GM19372 (cell line): ENCODE measurements around the gene LCN2.

ENCODE experiments used
- ATAC-seq: cut with Tn5 transposase; IDR thresholded peaks from one replicate; pipeline ENCODE4 v1.9.1; 2021; ENCODE audit warnings: mild to moderate bottlenecking, low read depth, moderate library complexity; ENCODE audit not compliant: unreplicated experiment

The LCN2 gene

DNA sequence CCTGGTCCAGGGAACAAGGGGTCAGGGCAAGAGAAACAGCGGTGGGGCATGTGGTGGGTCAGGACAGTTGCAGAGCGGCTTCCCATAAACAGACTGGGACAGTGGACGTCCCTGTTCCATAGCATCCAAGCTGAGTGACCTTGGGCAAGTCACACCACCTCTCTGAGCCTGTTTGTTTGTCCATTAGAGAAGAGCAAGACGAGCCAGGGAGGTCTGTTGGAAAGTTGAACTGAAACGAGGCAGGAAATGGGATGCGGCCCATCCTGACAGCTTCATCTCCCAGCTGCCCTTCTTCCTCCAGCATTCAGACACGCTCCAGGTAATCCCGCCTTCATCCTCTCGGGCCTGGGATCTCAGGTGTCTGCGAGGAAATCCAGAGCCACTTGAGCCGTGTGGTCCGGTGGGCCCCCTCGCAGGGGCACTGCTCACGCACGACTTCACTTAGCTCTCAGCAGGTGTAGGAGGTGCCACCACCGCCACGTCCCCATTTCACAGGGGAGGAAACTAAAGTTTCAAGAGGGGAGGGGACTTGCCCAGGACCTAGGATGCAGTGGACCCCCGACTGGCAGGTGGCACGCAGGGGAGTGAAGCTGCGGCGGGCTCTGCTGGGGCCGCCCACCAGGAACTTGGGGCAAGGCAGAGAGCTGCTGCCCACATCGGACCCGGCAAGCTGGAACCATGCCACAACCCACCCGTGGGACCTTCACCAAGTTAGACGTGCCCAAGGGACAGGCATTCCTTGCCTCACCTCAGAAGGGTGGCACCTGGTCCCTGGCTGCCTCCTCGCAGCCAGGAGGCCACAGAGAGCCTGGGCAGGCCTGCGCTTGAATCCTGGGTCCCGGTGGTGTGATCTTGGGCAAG lies 34.7 kb upstream of the LCN2 start:
- ATAC-seq: no peak

DNA sequence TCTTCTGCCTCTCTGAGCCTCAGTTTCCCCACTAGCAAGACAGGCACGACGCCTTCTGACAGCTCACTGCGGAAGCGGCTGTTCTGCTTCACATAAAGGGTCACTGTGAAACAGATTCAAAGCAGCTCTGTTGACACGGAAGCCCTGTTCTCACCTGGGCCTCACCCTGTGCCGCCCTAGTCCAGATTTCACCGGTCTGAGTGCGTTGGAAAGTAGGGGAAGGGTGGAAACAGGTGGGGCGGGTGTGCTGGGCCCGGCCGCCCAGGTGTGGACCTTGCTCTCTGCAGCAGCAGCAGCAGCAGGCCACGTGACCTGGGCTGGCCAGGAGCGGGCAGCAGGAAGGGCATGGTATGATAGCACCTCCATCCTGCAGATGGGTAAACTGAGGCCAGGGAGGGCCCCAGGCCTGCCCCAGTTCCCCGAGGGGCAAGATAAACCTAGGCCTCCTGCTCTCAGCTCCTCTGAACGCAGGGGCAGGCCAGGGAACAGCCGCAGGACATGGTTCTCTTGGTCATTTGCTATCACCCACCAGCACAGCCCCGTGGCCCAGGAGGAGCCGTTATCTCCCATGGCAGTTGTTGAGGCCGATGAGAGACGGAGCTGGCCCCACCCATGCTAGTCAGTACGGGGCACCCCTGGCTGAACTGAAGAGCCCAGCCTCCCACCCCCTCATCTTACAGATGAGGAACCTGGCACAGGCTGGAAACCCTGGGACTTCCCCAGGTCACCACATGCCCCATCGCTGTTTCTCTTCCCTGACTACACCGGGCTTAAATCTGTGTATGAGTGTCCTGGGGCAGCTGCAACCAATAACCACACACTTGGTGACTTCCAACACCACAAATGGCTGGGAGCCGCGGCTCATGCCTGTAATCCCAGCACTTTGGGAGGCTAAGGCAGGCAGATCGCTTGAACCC lies 33.8 kb upstream of the LCN2 start:
- no peak for ATAC-seq

DNA sequence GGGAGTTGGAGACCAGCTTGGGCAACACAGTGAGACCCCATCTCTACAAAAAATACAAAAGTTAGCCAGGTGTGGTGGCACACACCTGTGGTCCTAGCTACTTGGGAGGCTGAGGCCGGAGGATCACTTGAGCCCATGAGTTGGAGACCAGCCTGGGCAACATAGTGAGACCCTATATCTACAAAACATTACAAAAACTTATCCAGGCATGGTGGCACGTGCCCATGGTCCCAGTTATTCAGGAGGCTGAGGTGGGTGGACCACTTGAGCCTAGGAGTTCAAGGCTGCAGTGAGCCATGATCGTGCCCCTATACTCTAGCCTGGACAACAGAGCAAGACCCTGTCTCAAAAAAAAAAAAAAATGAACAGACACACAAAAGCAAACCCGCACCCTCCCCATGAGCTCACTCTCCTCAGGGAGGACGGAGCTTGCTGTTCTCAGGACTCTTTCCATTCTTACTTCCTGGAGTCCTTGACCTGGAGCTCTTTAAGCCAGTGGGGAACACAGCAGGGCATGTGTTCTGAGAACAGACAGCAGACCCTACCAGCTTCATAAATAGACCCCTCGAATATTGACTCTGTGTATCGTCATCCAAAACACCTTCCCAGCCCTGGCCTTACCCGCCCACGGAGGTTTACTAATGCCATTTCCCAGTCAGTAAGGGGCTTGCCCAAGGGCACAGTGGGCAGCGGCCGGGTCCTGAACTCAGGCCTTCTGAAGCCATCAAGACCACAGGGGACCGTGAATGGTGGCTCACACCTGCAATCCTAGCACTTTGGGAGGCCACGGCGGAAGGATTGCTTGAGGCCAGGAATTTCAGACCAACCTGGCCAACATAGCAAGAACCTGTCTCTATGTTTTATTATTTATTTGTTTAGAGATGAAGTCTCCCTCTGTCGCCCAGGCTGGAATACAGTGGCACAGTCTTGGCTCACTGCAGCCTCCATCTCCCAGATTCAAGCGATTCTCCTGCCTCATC lies 32.9 kb upstream of the LCN2 start:
- no peak for ATAC-seq

DNA sequence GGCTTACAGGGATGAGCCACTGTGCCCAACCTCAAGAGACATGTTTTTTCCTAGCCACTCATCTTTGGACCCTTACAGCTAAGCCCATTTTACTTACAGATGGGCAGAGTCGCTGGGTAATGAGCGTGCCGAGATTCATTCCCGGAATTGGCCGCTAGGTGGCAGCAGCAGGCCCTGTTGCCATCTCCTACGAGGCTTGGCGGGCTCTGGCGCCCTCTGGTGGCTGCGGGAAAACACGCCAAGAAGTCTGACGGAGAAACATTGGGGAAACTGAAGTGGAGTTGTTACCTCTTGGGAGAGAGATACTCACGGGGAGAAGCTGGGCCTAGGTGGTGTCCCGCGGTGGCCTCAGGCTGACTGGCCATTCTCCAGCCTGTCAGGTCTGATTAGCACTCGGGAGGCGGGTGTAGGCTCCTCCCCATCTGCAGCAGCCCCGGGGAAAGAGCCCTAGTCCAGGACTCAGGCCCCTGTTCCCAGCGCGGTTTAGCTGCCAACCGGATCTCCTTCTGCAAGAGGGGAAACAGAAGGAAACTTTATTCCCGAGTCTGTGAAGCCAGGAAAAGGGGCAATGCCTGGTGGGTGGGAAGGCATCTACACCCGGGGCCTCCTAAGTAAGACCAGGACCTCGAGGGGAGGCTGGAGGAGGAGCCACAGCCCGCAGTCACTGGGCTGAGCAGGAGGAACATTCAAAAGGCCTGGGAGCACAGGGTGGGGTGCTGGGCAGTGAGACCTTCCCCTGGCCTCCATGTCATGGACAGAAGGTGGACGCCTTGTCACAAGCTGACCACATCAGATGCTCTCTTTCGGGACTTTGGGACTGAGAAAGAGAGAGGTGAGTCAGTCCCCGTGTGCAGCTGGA lies 31.4 kb upstream of the LCN2 start:
- ATAC-seq: no peak

DNA sequence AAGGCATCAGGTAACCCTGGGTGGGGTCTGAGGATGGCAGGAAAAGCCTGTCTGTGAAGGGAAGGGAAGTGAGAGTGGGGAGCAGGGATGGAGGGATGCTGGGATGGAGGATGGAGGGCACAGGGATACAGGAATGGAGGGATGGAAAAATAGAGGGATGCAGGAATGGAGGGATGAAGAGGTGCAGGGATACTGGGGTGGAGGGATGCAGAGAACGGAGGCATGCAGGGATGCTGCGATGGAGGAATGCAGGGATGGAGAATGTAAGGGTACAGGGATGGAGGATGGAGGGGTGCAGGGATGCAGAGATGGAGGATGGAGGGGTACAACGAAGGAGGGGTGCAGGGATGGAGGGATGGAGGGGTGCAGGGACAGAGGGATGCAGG lies 30.8 kb upstream of the LCN2 start:
- no peak for ATAC-seq

DNA sequence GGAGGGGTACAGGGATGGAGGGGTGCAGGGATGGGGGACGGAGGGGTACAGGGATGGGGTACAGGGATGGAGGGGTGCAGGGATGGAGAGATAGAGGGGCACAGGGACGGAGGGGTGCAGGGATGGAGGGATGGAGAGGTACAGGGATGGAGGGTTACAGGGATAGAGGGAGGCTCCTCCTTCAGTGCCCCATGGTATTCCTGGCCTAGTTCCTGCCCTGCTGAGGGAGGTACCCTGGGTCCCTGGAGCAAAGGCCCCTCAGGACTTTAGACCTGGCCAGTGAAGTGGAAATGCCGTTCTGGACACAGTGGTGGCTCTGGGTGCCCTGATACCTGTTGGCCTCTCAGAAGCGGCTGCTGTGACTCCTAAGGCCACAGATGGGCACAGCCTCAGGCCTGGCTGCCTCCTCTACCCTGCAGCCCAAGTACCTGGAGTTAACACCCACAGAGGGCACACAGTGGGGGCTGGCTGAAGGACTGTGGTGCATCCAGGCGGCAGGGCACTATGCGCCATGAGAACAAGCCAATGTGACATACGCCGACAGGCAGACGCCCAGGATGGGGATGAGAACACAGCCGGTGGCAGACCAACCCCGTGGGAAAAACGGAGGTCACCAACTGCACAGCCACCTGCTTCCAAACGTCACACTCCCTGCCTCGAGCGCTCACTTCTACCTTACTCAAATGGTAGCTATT lies 30.1 kb upstream of the LCN2 start:
- ATAC-seq: no peak

DNA sequence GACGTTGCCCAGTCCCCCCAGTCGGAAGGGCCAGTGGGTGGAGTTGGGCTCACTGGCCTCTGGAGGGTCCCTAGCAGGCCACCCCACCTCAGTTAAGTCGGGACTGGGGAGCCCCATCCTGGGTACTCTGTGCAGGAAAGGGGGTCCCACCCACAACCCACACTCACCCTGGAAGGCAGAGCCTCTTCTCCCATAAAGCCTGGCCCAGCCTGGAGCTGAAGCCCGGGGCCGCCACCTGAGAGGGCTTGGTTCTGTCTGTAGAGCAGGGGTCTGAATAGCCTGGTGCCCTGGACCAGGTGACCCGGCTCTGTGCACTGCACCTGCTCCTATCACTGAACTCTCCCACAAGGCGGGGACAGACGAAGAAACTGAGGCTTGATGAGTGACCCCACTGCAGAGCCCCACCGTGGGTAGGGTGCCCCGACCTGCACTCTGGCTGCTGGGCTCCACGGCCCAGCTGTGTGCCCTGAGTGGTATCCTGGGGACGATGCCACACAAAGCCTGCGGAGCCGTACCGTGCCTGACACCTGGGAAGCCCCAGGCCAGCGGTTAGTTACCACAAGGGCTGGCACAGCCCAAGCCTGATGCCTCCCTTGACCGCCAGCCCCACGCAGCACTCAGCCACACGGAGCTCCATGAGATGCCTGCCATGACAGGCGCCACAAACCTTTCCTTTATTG lies 29.1 kb upstream of the LCN2 start:
- ATAC-seq: no peak

DNA sequence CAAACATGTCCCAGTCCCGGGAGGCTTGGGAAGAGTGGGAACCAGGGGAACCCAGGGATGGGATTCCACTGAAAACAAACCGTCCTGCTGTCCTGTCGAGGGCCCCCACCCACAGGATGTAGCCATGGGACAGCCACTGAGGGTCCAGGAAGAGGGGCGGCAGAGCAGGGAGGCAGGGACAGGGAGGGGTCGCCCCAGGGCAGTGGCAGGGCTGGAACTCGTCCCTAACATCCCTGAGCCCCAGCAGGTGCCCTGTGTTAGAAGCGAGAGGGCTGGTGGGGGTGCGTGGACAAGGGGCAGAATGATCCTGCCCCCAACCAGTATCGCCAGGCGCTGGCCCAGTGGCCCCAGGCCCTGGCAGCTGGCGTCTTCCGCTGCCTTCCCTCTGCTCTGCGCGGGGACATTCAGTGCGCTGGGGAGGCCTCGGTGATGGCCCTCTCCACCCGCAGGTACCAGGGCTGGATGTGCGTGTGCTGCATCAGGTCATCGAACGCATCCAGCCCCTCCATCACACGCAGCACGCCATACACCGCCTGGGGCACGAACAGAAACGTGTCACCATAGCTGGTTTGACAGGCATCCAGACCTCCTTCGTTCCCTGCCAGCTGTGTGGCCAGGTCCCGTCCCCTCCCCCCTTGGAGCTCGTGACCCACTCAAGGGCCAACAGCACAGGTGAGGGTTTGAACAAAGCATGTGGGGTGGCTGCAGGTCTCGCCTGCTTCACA lies 28.4 kb upstream of the LCN2 start:
- no peak for ATAC-seq

DNA sequence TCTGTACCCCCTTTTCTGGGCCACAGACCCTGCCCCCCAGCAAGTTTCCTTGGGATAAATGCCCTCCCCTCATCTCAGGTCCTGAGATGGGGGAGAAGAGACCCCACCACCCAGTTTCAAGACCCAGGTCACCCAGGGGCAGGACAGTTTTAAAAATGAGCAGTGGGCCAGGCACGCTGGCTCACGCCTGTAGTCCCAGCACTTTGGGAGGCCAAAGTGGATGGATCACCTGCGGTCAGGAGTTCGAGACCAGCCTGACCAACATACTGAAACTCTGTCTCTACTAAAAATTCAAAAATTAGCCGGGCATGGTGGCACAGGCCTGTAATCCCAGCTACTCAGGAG lies 27.8 kb upstream of the LCN2 start:
- ATAC-seq: no peak

DNA sequence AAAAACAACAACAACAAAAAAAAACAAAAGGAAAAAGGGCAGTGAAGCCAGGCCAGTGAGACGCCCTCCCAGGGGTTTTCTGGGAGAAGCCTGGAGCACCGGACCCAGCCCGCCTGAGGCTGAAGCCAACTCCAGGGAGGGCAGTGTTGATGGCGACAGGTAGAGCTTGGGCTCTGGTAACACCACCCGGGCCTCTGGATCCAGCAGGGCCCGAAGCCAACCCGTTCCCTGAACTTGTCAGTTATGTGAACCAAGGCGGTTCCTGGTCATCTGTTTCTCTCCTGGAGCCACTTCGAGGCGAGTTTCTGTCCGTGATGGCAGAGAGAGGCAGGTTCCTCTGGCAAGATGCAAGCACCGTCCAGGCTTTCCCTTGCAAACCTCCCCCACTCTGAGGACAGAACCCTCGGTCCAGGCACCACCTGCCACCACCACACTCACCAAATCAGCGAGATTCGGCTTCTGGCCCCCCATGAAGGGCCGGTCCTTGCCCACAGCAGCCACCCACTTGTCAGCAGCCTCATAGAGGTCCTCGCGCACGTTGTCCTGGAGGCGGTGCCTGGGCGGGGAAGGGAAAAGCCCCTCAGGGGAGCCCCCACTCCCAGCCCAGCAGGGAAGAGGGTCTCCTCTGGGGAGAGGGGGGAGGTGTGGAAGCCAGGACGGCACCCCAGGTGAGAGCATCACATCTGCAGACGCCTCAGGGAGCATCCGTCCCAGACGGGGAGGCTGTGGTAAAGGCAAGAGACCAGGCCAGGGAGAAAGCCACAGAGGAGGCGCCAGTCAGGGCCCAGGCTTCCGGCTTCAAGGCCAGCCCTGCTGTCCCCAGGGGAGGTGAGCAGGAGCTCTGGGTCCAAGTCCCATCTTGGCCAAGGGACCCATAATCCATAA lies 27.1 kb upstream of the LCN2 start:
- ATAC-seq: no peak

DNA sequence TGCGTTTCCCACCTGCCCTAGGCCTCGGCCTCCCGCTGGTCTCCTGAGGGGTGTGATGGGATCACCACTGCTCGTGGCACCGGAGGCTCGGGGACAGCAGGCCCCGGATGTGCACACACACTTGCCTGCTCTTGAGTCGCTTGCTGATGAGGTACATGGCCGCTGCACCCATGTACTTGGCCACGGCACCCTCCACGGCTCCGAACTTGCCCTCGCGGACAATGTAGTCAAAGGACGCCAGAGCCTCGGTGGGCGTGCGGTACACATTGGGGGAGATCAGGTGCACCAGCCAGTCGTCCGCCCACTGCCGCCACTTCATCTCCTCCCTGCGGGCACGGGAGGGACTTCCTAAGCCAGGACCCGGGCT lies 26.5 kb upstream of the LCN2 start:
- no peak for ATAC-seq

DNA sequence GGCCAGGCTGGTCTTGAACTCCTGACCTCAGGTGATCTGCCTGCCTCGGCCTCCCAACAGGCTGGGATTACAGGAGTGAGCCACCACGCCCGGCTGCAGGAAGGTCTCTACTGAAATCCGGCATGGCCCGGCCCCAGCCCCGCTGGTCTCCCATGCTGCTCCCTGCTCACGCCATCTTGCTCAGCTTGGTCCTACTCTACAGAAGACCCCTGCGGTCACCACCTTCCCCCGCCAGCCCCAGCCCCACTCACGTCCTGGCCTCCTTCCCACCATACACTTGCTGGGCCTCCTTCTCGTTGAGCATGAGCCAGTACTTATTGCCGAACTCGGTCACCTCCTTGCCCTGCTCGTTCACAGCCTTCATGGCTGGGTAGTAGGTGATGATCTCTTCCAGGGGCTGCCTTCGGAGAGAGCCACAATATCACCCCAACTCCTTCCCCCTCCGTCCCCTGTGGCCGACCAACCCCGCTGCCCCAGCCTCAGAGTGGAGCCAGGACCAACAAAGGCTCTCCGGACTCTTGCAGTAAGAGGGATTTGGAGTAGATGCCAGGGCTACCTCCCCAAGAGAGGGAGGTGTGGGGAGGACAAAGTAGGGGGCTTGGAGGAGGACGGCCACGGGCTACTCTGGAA lies 25.7 kb upstream of the LCN2 start:
- no peak for ATAC-seq

DNA sequence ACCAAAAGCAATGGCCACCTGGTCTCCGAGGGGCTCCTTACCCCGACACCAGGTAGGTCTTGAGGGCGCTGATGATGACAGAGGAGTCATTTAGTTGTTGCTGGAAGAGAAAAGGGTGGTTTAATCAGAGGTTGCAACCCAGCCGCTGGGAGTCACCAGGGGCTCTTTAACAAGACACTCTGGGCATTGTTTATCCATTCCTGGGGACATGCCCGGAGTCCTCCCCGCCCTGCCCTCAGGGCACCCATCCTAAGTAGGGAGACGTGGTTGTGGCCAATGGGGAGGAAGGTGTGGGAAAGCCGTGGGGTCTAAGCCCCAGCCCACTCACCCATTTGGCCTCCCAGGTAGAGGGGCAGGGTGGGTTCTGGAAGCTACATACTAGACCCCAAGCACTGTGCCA lies 24.8 kb upstream of the LCN2 start:
- ATAC-seq: no peak

DNA sequence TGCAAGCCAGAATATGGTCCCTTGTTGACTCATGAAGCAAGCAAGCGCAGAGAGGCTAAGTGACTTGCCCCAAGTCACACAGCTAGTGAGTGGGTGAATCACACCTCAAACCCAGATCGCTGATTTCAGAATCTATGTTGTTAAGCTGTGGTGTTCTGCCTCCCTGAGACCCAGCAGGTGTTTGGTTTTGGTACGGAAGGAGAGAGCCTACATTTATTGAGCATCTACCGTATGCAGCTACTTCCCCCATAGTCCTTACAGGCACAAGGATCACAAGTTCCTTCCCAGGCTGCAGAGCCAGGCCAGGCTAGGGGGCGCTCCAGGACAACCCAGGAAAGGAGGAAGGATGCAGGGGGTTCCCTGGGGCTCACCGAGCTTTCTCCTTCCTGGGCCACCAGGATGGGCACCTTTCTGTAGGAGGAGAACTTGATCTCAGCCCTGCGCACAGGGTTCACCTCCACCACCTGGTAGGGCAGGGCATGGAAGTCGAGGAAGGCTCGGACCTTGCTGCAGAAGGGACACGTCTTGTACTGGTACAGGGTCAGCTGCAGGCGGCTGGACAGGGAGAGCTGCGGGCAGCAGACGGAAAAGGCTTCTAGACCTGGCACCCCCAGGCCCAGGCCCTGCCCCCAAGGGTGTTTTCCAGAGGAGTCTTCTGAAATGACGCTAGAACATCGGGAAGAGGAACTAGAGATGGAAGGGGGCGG lies 24.2 kb upstream of the LCN2 start:
- ATAC-seq: no peak

DNA sequence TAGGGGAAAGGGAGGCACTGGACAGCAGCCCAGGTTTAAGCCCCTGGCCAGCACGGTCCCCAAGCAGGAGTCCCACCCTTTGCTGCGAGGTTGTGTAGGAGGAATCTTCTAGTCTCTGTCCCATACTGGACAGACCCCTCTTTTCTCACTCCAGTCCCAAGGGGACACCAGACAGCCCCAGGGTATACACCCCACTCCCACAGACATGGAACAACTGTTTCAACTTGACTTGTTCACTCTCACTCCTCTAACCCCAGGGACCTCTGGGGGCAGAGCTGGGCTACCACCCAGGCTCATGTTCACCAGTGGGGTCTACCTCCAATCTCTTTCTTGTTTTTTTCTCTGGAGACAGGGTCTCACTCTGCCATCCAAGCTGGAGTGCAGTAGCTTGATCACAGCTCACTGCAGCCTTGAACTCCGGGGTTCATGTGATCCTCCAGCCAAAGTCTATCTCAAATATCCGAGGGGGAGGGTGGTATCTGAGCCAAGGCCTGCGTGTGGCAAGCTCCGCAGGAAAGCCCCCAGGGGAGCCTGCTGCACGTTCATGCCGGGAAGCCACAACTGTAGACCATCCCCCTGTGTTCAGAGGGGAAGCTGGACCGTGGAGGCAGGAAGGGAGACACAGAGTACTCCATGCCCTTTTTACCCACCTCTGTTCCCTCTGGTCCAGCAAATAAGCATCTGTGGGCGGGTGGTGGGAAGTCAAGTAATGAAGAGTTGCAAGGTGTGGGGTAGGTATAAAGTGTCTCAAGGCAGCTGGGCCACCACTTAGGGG lies 23.5 kb upstream of the LCN2 start:
- no peak for ATAC-seq
